Activated T-helper 1 cell treated with anti-CD3 and anti-CD28 coated beads, Interleukin-12 subunit alpha, Interleukin-12 subunit beta, Interleukin-2, Interleukin-4 antibody, amounts not matched to agents 30 ng/mL and 10 ng/mL and 1 ng/mL, durations not matched to agents 14 hours and 24 hours and 36 hours (primary cell): ENCODE measurements around the gene MANEAL. TPM values are rescaled to one million over a fixed set of nuclear protein-coding genes. Genes with fewer than 3 reads are reported as not detected.

Experiments used
- DNase-seq: peaks from one replicate; pipeline ENCODE4 v3.0.0; 2021; ENCODE audit warnings: low spot score
- H3K27ac Mint-ChIP-seq: one replicate; pipeline ENCODE4 v1.8.0; 2021; ENCODE audit warnings: mild to moderate bottlenecking, mixed read lengths
- H3K27me3 Mint-ChIP-seq: one replicate; pipeline ENCODE4 v1.8.0; 2022; ENCODE audit warnings: mild to moderate bottlenecking, moderate library complexity, mixed read lengths; ENCODE audit not compliant: insufficient read depth
- H3K36me3 Mint-ChIP-seq: one replicate; pipeline ENCODE4 v1.8.0; 2021; ENCODE audit warnings: low read depth, mixed read lengths
- H3K4me1 Mint-ChIP-seq: one replicate; pipeline ENCODE4 v1.8.0; 2021; ENCODE audit warnings: low read depth, mixed read lengths
- H3K4me3 Mint-ChIP-seq: one replicate; pipeline ENCODE4 v1.8.0; 2021; ENCODE audit warnings: mild to moderate bottlenecking, moderate library complexity, mixed read lengths
- H3K9me3 Mint-ChIP-seq: one replicate; pipeline ENCODE4 v1.8.0; 2021; ENCODE audit warnings: mixed read lengths
- intact Hi-C: fragments of 100-400 bp; cut with micrococcal nuclease; formaldehyde crosslinking; loops from one replicate; pipeline ENCODE4 v1.15.1; 2024
- total RNA-seq: library from RNA; stranded (reverse); gene quantifications from 2 replicates; pipeline ENCODE4 v1.2.3, GENCODE V29; 2022

Gene MANEAL
- total RNA-seq, 1 donor from 2014 or later: 4.0 TPM

DNA sequence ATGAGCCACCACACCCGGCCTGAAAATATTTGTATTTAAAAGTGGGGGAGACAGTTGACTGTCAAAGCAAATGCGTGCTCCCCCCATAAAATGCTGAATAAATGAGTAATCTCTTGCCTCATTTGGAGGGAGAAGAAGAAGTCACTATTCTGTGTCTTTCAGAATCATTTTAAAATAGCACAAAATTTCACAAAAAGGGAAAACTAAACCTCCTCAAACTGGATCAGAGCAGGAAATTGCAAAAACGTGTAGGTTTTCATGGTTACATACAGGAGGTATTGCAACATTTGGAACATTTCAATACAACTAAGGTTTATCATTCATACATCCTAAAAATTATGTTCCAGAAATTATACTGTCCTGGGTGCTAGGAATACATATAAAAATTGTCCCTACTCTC is 52.1 kb downstream of the MANEAL start:
- H3K9me3 Mint-ChIP-seq: no peaks in the 10 kb centered on the region
- H3K4me3 Mint-ChIP-seq: no peak overlapping the region
- H3K36me3 Mint-ChIP-seq: peaks cover 23% of the 10 kb centered on the region

DNA sequence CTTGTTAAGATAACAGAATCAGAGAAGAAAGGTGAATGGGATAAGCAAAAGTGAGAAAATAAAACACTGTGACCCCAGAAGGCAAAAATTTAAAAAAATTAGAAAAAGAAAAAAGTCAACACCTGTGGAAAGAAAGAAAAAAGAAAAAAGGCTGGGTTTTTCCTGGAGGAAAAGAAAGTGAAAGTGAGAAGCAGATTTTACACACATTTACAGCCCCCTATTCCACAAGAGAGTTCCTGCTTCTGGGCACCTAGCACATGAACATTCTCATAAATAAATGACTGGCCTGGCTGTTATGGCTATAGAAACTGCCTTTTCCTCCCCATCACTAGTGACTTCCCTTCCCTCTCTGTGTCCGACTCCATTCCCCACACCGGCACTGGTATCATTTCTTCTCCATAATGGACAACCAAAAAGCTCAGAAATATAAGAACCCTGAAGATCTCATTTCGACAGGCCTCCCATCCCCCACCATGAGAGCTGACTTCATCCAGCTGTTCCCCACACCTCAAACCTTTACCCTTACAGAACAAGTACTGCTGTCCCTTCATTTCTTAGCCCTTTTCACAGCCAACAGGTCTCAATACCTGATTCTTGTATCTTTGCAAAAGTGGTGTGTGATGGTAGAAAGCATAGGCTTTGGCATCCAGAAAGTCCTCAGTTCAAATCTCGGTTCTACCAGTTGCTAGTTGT is 53.1 kb downstream of the MANEAL start:
- Mint-ChIP-seq H3K36me3 (peaks cover 23% of the 10 kb centered on the region), H3K27ac (peak overlapping the region; percentile 74), H3K4me1 (peaks cover 30% of the 10 kb centered on the region), H3K9me3 (no peaks in the 10 kb centered on the region), H3K4me3 (peak overlapping the region; percentile 50), H3K27me3 (no peaks in the 10 kb centered on the region)
- intact Hi-C loops: no loop called here
- no peak for DNase-seq

More for the DNA sequence above, 52.1 kb downstream of the MANEAL start:
- H3K27ac Mint-ChIP-seq: no peak overlapping the region
- peaks cover 30% of the 10 kb centered on the region for H3K4me1 Mint-ChIP-seq
- no peak for DNase-seq
- no peaks in the 10 kb centered on the region for H3K27me3 Mint-ChIP-seq
- intact Hi-C loops: no loop called here

DNA sequence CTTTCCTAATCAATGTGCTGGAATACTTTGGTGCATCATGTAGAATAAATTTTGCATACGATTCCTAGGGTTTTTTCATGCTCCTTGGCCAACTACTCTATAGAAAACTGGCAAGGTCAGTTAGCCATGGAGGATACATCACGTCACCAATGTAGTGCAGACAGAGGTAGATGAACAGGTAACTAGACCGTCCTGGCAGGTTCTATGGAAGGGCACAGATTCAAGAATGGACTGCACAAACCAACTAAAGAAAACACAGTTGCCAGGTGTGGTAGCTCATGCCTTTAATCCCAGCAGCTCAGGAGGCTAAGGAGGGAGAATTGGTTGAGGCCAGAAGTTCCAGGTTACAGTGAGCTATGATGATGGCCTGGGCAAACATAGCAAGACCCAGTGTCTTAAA is 55.8 kb downstream of the MANEAL start:
- no peak overlapping the region for H3K27ac Mint-ChIP-seq
- H3K9me3 Mint-ChIP-seq: no peaks in the 10 kb centered on the region
- H3K4me3 Mint-ChIP-seq: no peak overlapping the region
- peaks cover 32% of the 10 kb centered on the region for H3K36me3 Mint-ChIP-seq
- intact Hi-C loops: no loop called here
- no peak for DNase-seq
- no peaks in the 10 kb centered on the region for H3K27me3 Mint-ChIP-seq
- H3K4me1 Mint-ChIP-seq: peaks cover 36% of the 10 kb centered on the region

DNA sequence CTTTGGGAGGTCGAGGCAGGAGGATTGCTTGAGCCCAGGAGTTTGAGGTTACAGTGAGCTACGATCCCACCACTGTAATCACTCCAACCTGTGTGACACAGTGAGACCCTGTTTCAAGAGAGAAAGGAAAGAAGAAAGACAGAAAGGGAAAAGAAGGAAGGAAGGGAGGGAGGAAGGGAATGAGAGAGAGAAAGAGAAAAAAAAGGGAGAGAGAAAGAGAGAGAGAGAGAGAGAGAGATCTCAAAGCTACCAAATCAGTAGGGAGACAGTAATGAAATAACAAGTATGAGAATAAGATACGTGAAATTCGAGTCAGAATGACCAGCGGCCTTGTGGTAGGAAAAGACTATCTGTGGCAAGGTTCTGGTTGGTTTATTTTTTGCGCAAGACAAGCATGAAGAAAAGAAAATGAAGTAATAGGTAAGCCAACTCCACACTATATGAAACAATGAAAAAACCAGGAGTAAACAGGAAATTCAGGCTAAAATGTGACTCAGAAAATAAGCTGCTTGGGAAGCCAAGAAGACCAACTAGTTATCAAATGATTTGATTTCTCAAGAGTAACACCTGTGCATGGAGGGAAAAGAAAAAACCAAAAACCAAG is 56.8 kb downstream of the MANEAL start:
- no peak for DNase-seq
- Mint-ChIP-seq H3K27ac (no peak overlapping the region), H3K9me3 (no peaks in the 10 kb centered on the region), H3K4me1 (peaks cover 35% of the 10 kb centered on the region), H3K4me3 (no peak overlapping the region), H3K36me3 (peaks cover 30% of the 10 kb centered on the region), H3K27me3 (no peaks in the 10 kb centered on the region)
- intact Hi-C loops: no loop called here

Other genes with a start within 250 kb of the MANEAL start
- gene SNIP1, start 239.6 kb upstream of the MANEAL start, total RNA-seq: 28.1 and 30.2 TPM in 2 replicates
- gene DNALI1, start 236.9 kb upstream of the MANEAL start, total RNA-seq: not detected in 2 replicates
- 108 and 113 TPM in 2 replicates for gene GNL2, start 197.9 kb upstream of the MANEAL start, total RNA-seq
- gene RSPO1, start 159.0 kb upstream of the MANEAL start, total RNA-seq: not detected in 2 replicates
- 33.5 and 37.2 TPM in 2 replicates for gene CDCA8, start 101.3 kb upstream of the MANEAL start, total RNA-seq
- gene EPHA10, start 28.7 kb upstream of the MANEAL start, total RNA-seq: 0.05 and 0.27 TPM in 2 replicates
- gene C1orf122, start 13.9 kb downstream of the MANEAL start, total RNA-seq: 30.7 and 33.3 TPM in 2 replicates
- gene YRDC, start 14.4 kb downstream of the MANEAL start, total RNA-seq: 73.9 and 77.6 TPM in 2 replicates
- gene MTF1, start 65.7 kb downstream of the MANEAL start, total RNA-seq: 31.7 and 35.3 TPM in 2 replicates
- 23.6 and 27.2 TPM in 2 replicates for gene INPP5B, start 153.2 kb downstream of the MANEAL start, total RNA-seq
- gene SF3A3, start 196.2 kb downstream of the MANEAL start, total RNA-seq: 136 and 138 TPM in 2 replicates
- gene FHL3, start 211.7 kb downstream of the MANEAL start, total RNA-seq: 32.5 and 35.7 TPM in 2 replicates
- 106 and 108 TPM in 2 replicates for gene UTP11, start 218.9 kb downstream of the MANEAL start, total RNA-seq